ENCODE results near the gene TMEM143. TPM values are rescaled to one million over a fixed set of nuclear protein-coding genes. Genes with fewer than 3 reads are reported as not detected.

TMEM143 gene
- total RNA-seq, 1 experiment from 2014 or later = 6.6 TPM

DNA sequence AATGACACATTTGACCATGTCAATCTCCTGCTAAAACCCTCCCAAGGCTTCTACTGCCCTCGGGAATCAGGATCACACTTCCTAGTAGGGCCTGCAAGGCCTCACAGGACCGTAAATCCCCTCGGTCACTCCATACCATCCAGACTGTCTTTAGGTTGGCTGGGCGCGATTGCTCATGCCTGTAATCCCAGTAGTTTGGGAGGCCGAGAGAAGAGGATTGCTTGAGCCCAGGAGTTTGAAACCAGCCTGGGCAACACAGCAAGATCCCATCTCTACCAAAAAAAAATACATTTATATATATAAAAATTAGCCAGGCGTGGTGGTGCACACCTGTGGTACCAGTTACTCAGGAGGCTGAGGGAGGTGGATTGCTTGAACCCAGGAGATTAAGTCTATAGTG is 15.0 kb downstream of the TMEM143 start:
- H3K27ac ChIP-seq (ENCODE audit: low read length) = no peak overlapping the region
- CTCF ChIA-PET = no interaction called here

DNA sequence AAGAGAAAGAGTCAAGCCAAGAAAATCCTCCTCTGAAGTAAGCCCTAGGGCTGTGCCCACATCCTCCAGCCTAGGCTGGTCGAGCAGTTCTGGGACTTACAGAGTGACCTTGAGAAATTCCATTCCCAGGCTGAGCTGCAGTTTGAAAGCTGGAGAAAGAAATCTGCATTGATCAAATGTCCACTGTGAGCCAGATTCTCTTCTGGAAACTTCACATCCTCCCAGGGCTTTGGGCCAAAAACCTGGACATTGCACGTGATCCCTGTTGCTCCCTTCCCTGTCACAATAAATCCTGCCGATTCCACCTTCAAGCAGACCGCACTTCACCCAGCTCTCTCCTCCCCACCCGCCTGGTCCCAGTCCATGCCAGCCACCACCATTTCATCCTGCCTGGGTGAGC is 15.7 kb downstream of the TMEM143 start:
- no peak for ATAC-seq
- Histone ChIP-seq H3K27ac (ENCODE audit: low read length) (no peak overlapping the region), H3K4me3 (ENCODE audit: low read depth in 2 of 2, low read length in 2 of 2) (no peak overlapping the region), H3K36me3 (ENCODE audit: control insufficient read depth, insufficient read depth, low read length) (no peaks in the 10 kb centered on the region), H3K9me3 (ENCODE audit: control insufficient read depth, insufficient read depth, low read depth, low read length) (no peaks in the 10 kb centered on the region), H3K4me1 (ENCODE audit: control insufficient read depth, insufficient read depth, low read length) (no peaks in the 10 kb centered on the region), H3K27me3 (ENCODE audit: control insufficient read depth, insufficient read depth, low read length) (no peaks in the 10 kb centered on the region)
- TF ChIP-seq, protein P1, sequence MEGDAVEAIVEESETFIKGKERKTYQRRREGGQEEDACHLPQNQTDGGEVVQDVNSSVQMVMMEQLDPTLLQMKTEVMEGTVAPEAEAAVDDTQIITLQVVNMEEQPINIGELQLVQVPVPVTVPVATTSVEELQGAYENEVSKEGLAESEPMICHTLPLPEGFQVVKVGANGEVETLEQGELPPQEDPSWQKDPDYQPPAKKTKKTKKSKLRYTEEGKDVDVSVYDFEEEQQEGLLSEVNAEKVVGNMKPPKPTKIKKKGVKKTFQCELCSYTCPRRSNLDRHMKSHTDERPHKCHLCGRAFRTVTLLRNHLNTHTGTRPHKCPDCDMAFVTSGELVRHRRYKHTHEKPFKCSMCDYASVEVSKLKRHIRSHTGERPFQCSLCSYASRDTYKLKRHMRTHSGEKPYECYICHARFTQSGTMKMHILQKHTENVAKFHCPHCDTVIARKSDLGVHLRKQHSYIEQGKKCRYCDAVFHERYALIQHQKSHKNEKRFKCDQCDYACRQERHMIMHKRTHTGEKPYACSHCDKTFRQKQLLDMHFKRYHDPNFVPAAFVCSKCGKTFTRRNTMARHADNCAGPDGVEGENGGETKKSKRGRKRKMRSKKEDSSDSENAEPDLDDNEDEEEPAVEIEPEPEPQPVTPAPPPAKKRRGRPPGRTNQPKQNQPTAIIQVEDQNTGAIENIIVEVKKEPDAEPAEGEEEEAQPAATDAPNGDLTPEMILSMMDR (IDR thresholded peaks at IDR 0.05) = no peak
- TF ChIP-seq POLR2AphosphoS5 (IDR thresholded peaks at IDR 0.05; ENCODE audit: low read depth, low read length) (no peak), SIN3A (IDR thresholded peaks at IDR 0.05; ENCODE audit: borderline replicate concordance, insufficient read depth, low read depth, low read length) (no peak), TCF7L2 (IDR thresholded peaks at IDR 0.05; ENCODE audit: low read depth, low read length) (no peak)
- TF ChIP-seq, protein P2, sequence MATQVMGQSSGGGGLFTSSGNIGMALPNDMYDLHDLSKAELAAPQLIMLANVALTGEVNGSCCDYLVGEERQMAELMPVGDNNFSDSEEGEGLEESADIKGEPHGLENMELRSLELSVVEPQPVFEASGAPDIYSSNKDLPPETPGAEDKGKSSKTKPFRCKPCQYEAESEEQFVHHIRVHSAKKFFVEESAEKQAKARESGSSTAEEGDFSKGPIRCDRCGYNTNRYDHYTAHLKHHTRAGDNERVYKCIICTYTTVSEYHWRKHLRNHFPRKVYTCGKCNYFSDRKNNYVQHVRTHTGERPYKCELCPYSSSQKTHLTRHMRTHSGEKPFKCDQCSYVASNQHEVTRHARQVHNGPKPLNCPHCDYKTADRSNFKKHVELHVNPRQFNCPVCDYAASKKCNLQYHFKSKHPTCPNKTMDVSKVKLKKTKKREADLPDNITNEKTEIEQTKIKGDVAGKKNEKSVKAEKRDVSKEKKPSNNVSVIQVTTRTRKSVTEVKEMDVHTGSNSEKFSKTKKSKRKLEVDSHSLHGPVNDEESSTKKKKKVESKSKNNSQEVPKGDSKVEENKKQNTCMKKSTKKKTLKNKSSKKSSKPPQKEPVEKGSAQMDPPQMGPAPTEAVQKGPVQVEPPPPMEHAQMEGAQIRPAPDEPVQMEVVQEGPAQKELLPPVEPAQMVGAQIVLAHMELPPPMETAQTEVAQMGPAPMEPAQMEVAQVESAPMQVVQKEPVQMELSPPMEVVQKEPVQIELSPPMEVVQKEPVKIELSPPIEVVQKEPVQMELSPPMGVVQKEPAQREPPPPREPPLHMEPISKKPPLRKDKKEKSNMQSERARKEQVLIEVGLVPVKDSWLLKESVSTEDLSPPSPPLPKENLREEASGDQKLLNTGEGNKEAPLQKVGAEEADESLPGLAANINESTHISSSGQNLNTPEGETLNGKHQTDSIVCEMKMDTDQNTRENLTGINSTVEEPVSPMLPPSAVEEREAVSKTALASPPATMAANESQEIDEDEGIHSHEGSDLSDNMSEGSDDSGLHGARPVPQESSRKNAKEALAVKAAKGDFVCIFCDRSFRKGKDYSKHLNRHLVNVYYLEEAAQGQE (IDR thresholded peaks at IDR 0.05; ENCODE audit: insufficient read depth in 1 of 2, low read depth in 2 of 2, low read length in 1 of 2) = no peak
- in situ Hi-C loops (cut with HindIII; ENCODE audit: low pct_unique_long_range_greater_than_20kb, low sequenced_read_pairs) (no loop called here), intact Hi-C loops (cut with micrococcal nuclease; ENCODE audit: unreplicated experiment) (no loop called here)
- POLR2A ChIA-PET = interaction anchor here (0.6 kb wide), 1 partner anchor 15 kb away, joined by 3 read pairs; no protein-coding TSS in a partner anchor
- BruUV-seq (replicated peaks) = no TSS peak
- CTCF ChIA-PET = interaction anchor here (0.6 kb wide), 1 partner anchor 63 kb away, joined by 5 read pairs; no protein-coding TSS in a partner anchor
- no peak for DNase-seq (ENCODE audit: low read depth, low spot score)

More for the DNA sequence above, 15.0 kb downstream of the TMEM143 start:
- intact Hi-C loops (cut with micrococcal nuclease; ENCODE audit: unreplicated experiment) (no loop called here), in situ Hi-C loops (cut with HindIII; ENCODE audit: low pct_unique_long_range_greater_than_20kb, low sequenced_read_pairs) (no loop called here)
- ATAC-seq = no peak
- no TSS peak for BruUV-seq (replicated peaks)
- H3K4me3 ChIP-seq (ENCODE audit: low read depth in 2 of 2, low read length in 2 of 2) = no peak overlapping the region
- TF ChIP-seq, protein P2 (IDR thresholded peaks at IDR 0.05; ENCODE audit: insufficient read depth in 1 of 2, low read depth in 2 of 2, low read length in 1 of 2) = no peak
- no peak for TF ChIP-seq POLR2AphosphoS5 (IDR thresholded peaks at IDR 0.05; ENCODE audit: low read depth, low read length)
- no peak for TF ChIP-seq SIN3A (IDR thresholded peaks at IDR 0.05; ENCODE audit: borderline replicate concordance, insufficient read depth, low read depth, low read length)
- TF ChIP-seq, protein P1 (IDR thresholded peaks at IDR 0.05) = no peak
- no peak for TF ChIP-seq TCF7L2 (IDR thresholded peaks at IDR 0.05; ENCODE audit: low read depth, low read length)
- no peaks in the 10 kb centered on the region; the same call in 1 of the 2 replicates for H3K4me1 ChIP-seq (ENCODE audit: control insufficient read depth, insufficient read depth, low read length)
- no peaks in the 10 kb centered on the region for H3K27me3 ChIP-seq (ENCODE audit: control insufficient read depth, insufficient read depth, low read length)
- no peaks in the 10 kb centered on the region for H3K36me3 ChIP-seq (ENCODE audit: control insufficient read depth, insufficient read depth, low read length)
- DNase-seq (ENCODE audit: low read depth, low spot score) = no peak
- POLR2A ChIA-PET = no interaction called here
- H3K9me3 ChIP-seq (ENCODE audit: control insufficient read depth, insufficient read depth, low read depth, low read length) = no peaks in the 10 kb centered on the region
